ENCODE data around the gene COG2.
"Not testable (repeated sequence)": the region's sequence is repeated elsewhere in the genome, so short reads cannot be mapped to it uniquely, and the experiment has no call there.

COG2 gene

GRCh38 chr1:230715510-230715909 lies 73.2 kb downstream of the COG2 start:
- DNase-seq (ENCODE audit: low spot score), result no peak

- DNase-seq (ENCODE audit: low spot score), result not testable (repeated sequence)
These were observed 74.2 kb downstream of the COG2 start for GRCh38 chr1:230716453-230716852.

- no peak for DNase-seq (ENCODE audit: low spot score)
These were observed 75.0 kb downstream of the COG2 start for GRCh38 chr1:230717251-230717650.

- not testable (repeated sequence) for DNase-seq (ENCODE audit: low spot score)
These were observed 79.7 kb downstream of the COG2 start for GRCh38 chr1:230721849-230722522.

GRCh38 chr1:230725256-230726012 lies 83.2 kb downstream of the COG2 start:
- DNase-seq (ENCODE audit: low spot score), result no peak

- no peak for DNase-seq (ENCODE audit: low spot score)
These were observed 86.6 kb downstream of the COG2 start for GRCh38 chr1:230728710-230729392.

GRCh38 chr1:230730977-230731376 lies 88.7 kb downstream of the COG2 start:
- no peak for DNase-seq (ENCODE audit: low spot score)

- no peak for DNase-seq (ENCODE audit: low spot score)
These were observed 93.2 kb downstream of the COG2 start for GRCh38 chr1:230735447-230735846.

GRCh38 chr1:230737622-230738262 lies 95.5 kb downstream of the COG2 start:
- no peak for DNase-seq (ENCODE audit: low spot score)

- no peak for DNase-seq (ENCODE audit: low spot score)
These were observed 97.4 kb downstream of the COG2 start for GRCh38 chr1:230739564-230740290.

All from hematopoietic multipotent progenitor cell treated with erythropoietin and hydrocortisone succinate and interleukin-3 and kit ligand, for 17 days (in vitro differentiated cells).